Endodermal cell (in vitro differentiated cells): ENCODE measurements around the gene ELFN1. TPM values are rescaled to one million over a fixed set of nuclear protein-coding genes. Genes with fewer than 3 reads are reported as not detected.

Experiments used
- DNase-seq: peaks from one replicate; pipeline ENCODE4 v3.0.0-alpha.2; 2017
- H3K27ac ChIP-seq: 2 replicates; pipeline ENCODE4 v1.5.1; 2013; ENCODE audit warnings: mild to moderate bottlenecking, low read depth, low read length, moderate library complexity
- H3K27me3 ChIP-seq: 2 replicates; pipeline ENCODE4 v1.6.1; 2013; ENCODE audit warnings: mild to moderate bottlenecking, low read length, moderate library complexity; ENCODE audit not compliant: insufficient read depth, control insufficient read depth, poor library complexity, severe bottlenecking
- H3K36me3 ChIP-seq: 2 replicates; pipeline ENCODE4 v1.7.0; 2013; ENCODE audit warnings: mild to moderate bottlenecking, low read length, moderate library complexity; ENCODE audit not compliant: control insufficient read depth, insufficient read depth
- H3K4me1 ChIP-seq: one replicate; pipeline ENCODE4 v1.7.0; 2013; ENCODE audit warnings: low read length; ENCODE audit not compliant: control insufficient read depth, insufficient read depth
- H3K4me3 ChIP-seq: 2 replicates; pipeline ENCODE4 v1.5.1; 2013; ENCODE audit warnings: mild to moderate bottlenecking, low read length, moderate library complexity
- H3K9ac ChIP-seq: 2 replicates; pipeline ENCODE4 v1.6.1; 2013; ENCODE audit warnings: mild to moderate bottlenecking, low read length, moderate library complexity; ENCODE audit not compliant: poor library complexity, severe bottlenecking; ENCODE audit errors: extremely low read depth
- H3K9me3 ChIP-seq: 2 replicates; pipeline ENCODE4 v1.6.1; 2013; ENCODE audit warnings: mild to moderate bottlenecking, low read length, moderate library complexity; ENCODE audit not compliant: control insufficient read depth
- H3K27ac Mint-ChIP-seq: 2 replicates; pipeline ENCODE4 v1.8.0; 2020; ENCODE audit warnings: mixed read lengths
- H3K27me3 Mint-ChIP-seq: 2 replicates; pipeline ENCODE4 v1.8.0; 2021; ENCODE audit warnings: mild to moderate bottlenecking, mixed read lengths; ENCODE audit not compliant: insufficient read depth
- H3K36me3 Mint-ChIP-seq: 2 replicates; pipeline ENCODE4 v1.8.0; 2020; ENCODE audit warnings: low read depth, mixed read lengths
- H3K4me1 Mint-ChIP-seq: 2 replicates; pipeline ENCODE4 v1.8.0; 2020; ENCODE audit warnings: mixed read lengths
- H3K4me3 Mint-ChIP-seq: 2 replicates; pipeline ENCODE4 v1.8.0; 2020; ENCODE audit warnings: mild to moderate bottlenecking, moderate library complexity, mixed read lengths
- H3K9me3 Mint-ChIP-seq: 2 replicates; pipeline ENCODE4 v1.8.0; 2020; ENCODE audit warnings: mild to moderate bottlenecking, mixed read lengths
- WGBS, 2 experiments: methylation state at CpG; one replicate each; pipeline versions ENCODE4 v1.1.5 to v1.1.7; 2013; ENCODE audit warnings: missing lambda C conversion rate in 2 of 2, mixed read lengths in 1 of 2; ENCODE audit not compliant: insufficient coverage in 1 of 2, insufficient read length in 1 of 2; 5-methylcytosine and 5-hydroxymethylcytosine counted together
- total RNA-seq, 2 donors: library from RNA; stranded (reverse); fragmentation: NEBNext Ultra II Directional in 1 of 2; extraction: Animal tissue kit (Norgen Biotek cat#: 25700) in 1 of 2; gene quantifications; 2 replicates in 1 of 2; 3 replicates in 1 of 2; pipeline ENCODE4 v1.2.1, GENCODE V29; 2021
- TF ChIP-seq, protein P1 (sequence below): fragments of 200-600 bp; sonication (generic); conservative IDR thresholded peaks from 2 replicates; pipeline ENCODE4 v1.5.0; 2021; ENCODE audit warnings: antibody characterized with exemption, mild to moderate bottlenecking

The ELFN1 gene
- total RNA-seq, 2 donors from 2014 or later, result 2.1 to 5.0 TPM

- no peaks in the 10 kb centered on the region for H3K36me3 ChIP-seq
- Mint-ChIP-seq H3K9me3 (no peaks in the 10 kb centered on the region), H3K4me1 (no peaks in the 10 kb centered on the region), H3K36me3 (no peaks in the 10 kb centered on the region), H3K27me3 (no peaks in the 10 kb centered on the region), H3K27ac (no peak overlapping the region), H3K4me3 (no peak overlapping the region)
- no peak overlapping the region for H3K9ac ChIP-seq
- no peak overlapping the region for H3K27ac ChIP-seq
- 93 to 95% methylated on average over 11 of the region's 11 CpGs for WGBS, 2 experiments
- H3K4me1 ChIP-seq, result no peaks in the 10 kb centered on the region
- H3K9me3 ChIP-seq, result no peaks in the 10 kb centered on the region
- DNase-seq, result no peak
- no peak overlapping the region for H3K4me3 ChIP-seq
- TF ChIP-seq, protein P1, sequence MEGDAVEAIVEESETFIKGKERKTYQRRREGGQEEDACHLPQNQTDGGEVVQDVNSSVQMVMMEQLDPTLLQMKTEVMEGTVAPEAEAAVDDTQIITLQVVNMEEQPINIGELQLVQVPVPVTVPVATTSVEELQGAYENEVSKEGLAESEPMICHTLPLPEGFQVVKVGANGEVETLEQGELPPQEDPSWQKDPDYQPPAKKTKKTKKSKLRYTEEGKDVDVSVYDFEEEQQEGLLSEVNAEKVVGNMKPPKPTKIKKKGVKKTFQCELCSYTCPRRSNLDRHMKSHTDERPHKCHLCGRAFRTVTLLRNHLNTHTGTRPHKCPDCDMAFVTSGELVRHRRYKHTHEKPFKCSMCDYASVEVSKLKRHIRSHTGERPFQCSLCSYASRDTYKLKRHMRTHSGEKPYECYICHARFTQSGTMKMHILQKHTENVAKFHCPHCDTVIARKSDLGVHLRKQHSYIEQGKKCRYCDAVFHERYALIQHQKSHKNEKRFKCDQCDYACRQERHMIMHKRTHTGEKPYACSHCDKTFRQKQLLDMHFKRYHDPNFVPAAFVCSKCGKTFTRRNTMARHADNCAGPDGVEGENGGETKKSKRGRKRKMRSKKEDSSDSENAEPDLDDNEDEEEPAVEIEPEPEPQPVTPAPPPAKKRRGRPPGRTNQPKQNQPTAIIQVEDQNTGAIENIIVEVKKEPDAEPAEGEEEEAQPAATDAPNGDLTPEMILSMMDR, result no peak
- H3K27me3 ChIP-seq, result no peaks in the 10 kb centered on the region
Observed at GRCh38 chr7:1738511-1738910, 68.4 kb downstream of the ELFN1 start.

DNA sequence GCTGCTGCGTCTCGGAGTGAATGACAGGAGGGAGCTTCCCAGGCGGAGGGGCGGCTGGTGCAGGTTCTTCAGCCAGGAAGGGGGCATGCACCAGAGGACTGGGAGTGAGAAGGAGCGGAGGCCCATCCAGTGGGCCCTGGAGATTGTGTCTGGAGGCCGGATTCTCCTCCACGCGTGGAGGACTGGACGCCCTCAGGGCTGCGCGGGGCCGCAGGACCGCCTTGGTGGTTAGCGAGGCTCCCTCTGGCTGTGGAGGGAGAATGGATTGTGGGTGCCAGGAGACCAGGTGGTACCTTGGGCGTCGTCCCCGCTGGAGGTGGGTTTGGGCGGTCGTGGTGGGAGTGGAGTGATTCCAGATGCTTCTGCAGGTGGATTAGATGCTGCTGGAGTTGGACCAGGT lies 68.9 kb downstream of the ELFN1 start:
- Histone ChIP-seq H3K4me1 (no peaks in the 10 kb centered on the region), H3K9ac (no peak overlapping the region), H3K27me3 (no peaks in the 10 kb centered on the region), H3K9me3 (no peaks in the 10 kb centered on the region), H3K4me3 (no peak overlapping the region), H3K36me3 (no peaks in the 10 kb centered on the region), H3K27ac (no peak overlapping the region)
- Mint-ChIP-seq H3K9me3 (no peaks in the 10 kb centered on the region), H3K36me3 (no peaks in the 10 kb centered on the region), H3K27ac (no peak overlapping the region), H3K4me3 (no peak overlapping the region), H3K27me3 (no peaks in the 10 kb centered on the region), H3K4me1 (no peaks in the 10 kb centered on the region)
- TF ChIP-seq, protein P1, result no peak
- no peak for DNase-seq
- WGBS, 2 experiments, result 91 to 99% methylated on average over 13 to 19 of the region's 19 CpGs

GRCh38 chr7:1739593-1739992 lies 69.5 kb downstream of the ELFN1 start:
- DNase-seq, result no peak
- TF ChIP-seq, protein P1, result no peak
- no peak overlapping the region for H3K27ac ChIP-seq
- H3K27ac Mint-ChIP-seq, result no peak overlapping the region
- H3K36me3 ChIP-seq, result no peaks in the 10 kb centered on the region
- no peak overlapping the region for H3K9ac ChIP-seq
- H3K9me3 Mint-ChIP-seq, result no peaks in the 10 kb centered on the region
- no peaks in the 10 kb centered on the region for H3K27me3 ChIP-seq
- H3K27me3 Mint-ChIP-seq, result no peaks in the 10 kb centered on the region
- H3K4me1 ChIP-seq, result no peaks in the 10 kb centered on the region
- 81 to 86% methylated on average over 11 to 14 of the region's 14 CpGs for WGBS, 2 experiments
- H3K9me3 ChIP-seq, result no peaks in the 10 kb centered on the region
- H3K36me3 Mint-ChIP-seq, result peaks cover under 1% of the 10 kb centered on the region
- H3K4me3 ChIP-seq, result no peak overlapping the region
- no peaks in the 10 kb centered on the region for H3K4me1 Mint-ChIP-seq
- no peak overlapping the region for H3K4me3 Mint-ChIP-seq
